H9 (cell line): ENCODE results near the gene PNMA6F. TPM values are rescaled to one million over a fixed set of nuclear protein-coding genes. Genes with fewer than 3 reads are reported as not detected.

Source experiments
- DNase-seq: peaks from one replicate; pipeline ENCODE4 v3.0.0-alpha.2; 2017
- H2AFZ ChIP-seq: one replicate; pipeline ENCODE4 v1.6.1; 2013; ENCODE audit warnings: mild to moderate bottlenecking, low read length, control low read depth, moderate library complexity
- H2AK5ac ChIP-seq: 2 replicates; pipeline ENCODE4 v1.6.1; 2013; ENCODE audit warnings: low read length, control low read depth, mixed read lengths; ENCODE audit not compliant: insufficient read length
- H2BK120ac ChIP-seq: one replicate; pipeline ENCODE4 v1.6.1; 2013; ENCODE audit warnings: low read depth, mild to moderate bottlenecking, low read length, control low read depth, inconsistent platforms; ENCODE audit not compliant: poor library complexity, severe bottlenecking
- H2BK12ac ChIP-seq: 2 replicates; pipeline ENCODE4 v1.6.1; 2013; ENCODE audit warnings: low read length, control low read depth, mixed read lengths, low read depth; ENCODE audit not compliant: insufficient read length
- H2BK15ac ChIP-seq: 2 replicates; pipeline ENCODE4 v1.6.1; 2013; ENCODE audit warnings: low read depth, low read length, control low read depth
- H2BK20ac ChIP-seq: one replicate; pipeline ENCODE4 v1.6.1; 2013; ENCODE audit warnings: low read depth, mild to moderate bottlenecking, low read length, control low read depth, inconsistent platforms; ENCODE audit not compliant: poor library complexity, severe bottlenecking
- H2BK5ac ChIP-seq: 2 replicates; pipeline ENCODE4 v1.6.1; 2013; ENCODE audit warnings: low read length, control low read depth, mixed read lengths; ENCODE audit not compliant: insufficient read length
- H3K14ac ChIP-seq: 2 replicates; pipeline ENCODE4 v1.6.1; 2013; ENCODE audit warnings: low read length, control low read depth; ENCODE audit not compliant: insufficient read depth
- H3K18ac ChIP-seq: 2 replicates; pipeline ENCODE4 v1.6.1; 2013; ENCODE audit warnings: low read depth, mild to moderate bottlenecking, mixed read lengths, low read length, control low read depth; ENCODE audit not compliant: insufficient read length
- H3K23ac ChIP-seq: 2 replicates; pipeline ENCODE4 v1.6.1; 2013; ENCODE audit warnings: low read length, control low read depth, mixed read lengths, low read depth; ENCODE audit not compliant: insufficient read length
- H3K23me2 ChIP-seq: 2 replicates; pipeline ENCODE4 v1.6.1; 2013; ENCODE audit warnings: low read depth, mild to moderate bottlenecking, mixed read lengths, low read length, control low read depth; ENCODE audit not compliant: insufficient read length, poor library complexity, severe bottlenecking
- H3K27ac ChIP-seq: 2 replicates; pipeline ENCODE4 v1.5.1; 2013; ENCODE audit warnings: low read length, control low read depth, mixed read lengths, low read depth; ENCODE audit not compliant: insufficient read length
- H3K27me3 ChIP-seq: 2 replicates; pipeline ENCODE4 v1.6.1; 2013; ENCODE audit warnings: low read length, control low read depth, inconsistent platforms; ENCODE audit not compliant: insufficient read depth
- H3K4ac ChIP-seq: 2 replicates; pipeline ENCODE4 v1.6.1; 2013; ENCODE audit warnings: low read depth, mild to moderate bottlenecking, control low read depth, inconsistent platforms, low read length, moderate library complexity
- H3K4me1 ChIP-seq: 2 replicates; pipeline ENCODE4 v1.6.1; 2013; ENCODE audit warnings: low read length, control low read depth, inconsistent platforms; ENCODE audit not compliant: insufficient read depth
- H3K4me2 ChIP-seq: 2 replicates; pipeline ENCODE4 v1.6.1; 2013; ENCODE audit warnings: low read length, control low read depth, mixed read lengths; ENCODE audit not compliant: insufficient read length, insufficient read depth
- H3K56ac ChIP-seq: 2 replicates; pipeline ENCODE4 v1.6.1; 2013; ENCODE audit warnings: low read depth, mild to moderate bottlenecking, mixed read lengths, low read length, control low read depth; ENCODE audit not compliant: insufficient read length
- H3K79me1 ChIP-seq: 2 replicates; pipeline ENCODE4 v1.6.1; 2013; ENCODE audit warnings: low read depth, mild to moderate bottlenecking, moderate library complexity, low read length, control low read depth, inconsistent platforms; ENCODE audit not compliant: insufficient read depth, poor library complexity, severe bottlenecking
- H3K79me2 ChIP-seq: 2 replicates; pipeline ENCODE4 v1.6.1; 2013; ENCODE audit warnings: low read length, control low read depth, inconsistent platforms; ENCODE audit not compliant: insufficient read depth
- H3K9ac ChIP-seq: 2 replicates; pipeline ENCODE4 v1.6.1; 2013; ENCODE audit warnings: low read length, control low read depth, mixed read lengths; ENCODE audit not compliant: insufficient read length; ENCODE audit errors: extremely low read depth
- H3K9me3 ChIP-seq: one replicate; pipeline ENCODE4 v1.6.1; 2013; ENCODE audit warnings: low read depth, low read length, inconsistent platforms; ENCODE audit not compliant: control insufficient read depth
- H3T11ph ChIP-seq: one replicate; pipeline ENCODE4 v1.6.1; 2013; ENCODE audit warnings: mild to moderate bottlenecking, low read length, control low read depth, inconsistent platforms
- H4K20me1 ChIP-seq: one replicate; pipeline ENCODE4 v1.6.1; 2013; ENCODE audit not compliant: control insufficient read depth, insufficient read length, insufficient read depth
- H4K5ac ChIP-seq: 2 replicates; pipeline ENCODE4 v1.6.1; 2013; ENCODE audit warnings: low read depth, mild to moderate bottlenecking, mixed read lengths, low read length, control low read depth; ENCODE audit not compliant: insufficient read length
- H4K8ac ChIP-seq: replicated peaks from 2 replicates; pipeline ENCODE4 v1.6.1; 2013; ENCODE audit warnings: low read length, control low read depth, mixed read lengths, low read depth; ENCODE audit not compliant: insufficient read length
- H4K91ac ChIP-seq: 2 replicates; pipeline ENCODE4 v1.6.1; 2013; ENCODE audit warnings: low read depth, mild to moderate bottlenecking, moderate library complexity, mixed read lengths, low read length, control low read depth; ENCODE audit not compliant: insufficient read length
- H3K27ac Mint-ChIP-seq, 3 experiments: 2 replicates in 2 of 3; 3 replicates in 1 of 3; pipeline ENCODE4 v1.8.0; 2020 to 2021; ENCODE audit warnings: mixed read lengths in 3 of 3, mild to moderate bottlenecking in 1 of 3, moderate library complexity in 1 of 3
- H3K27me3 Mint-ChIP-seq: 2 replicates; pipeline ENCODE4 v1.8.0; 2021; ENCODE audit warnings: low read depth, mild to moderate bottlenecking, moderate library complexity, mixed read lengths
- H3K36me3 Mint-ChIP-seq, 3 experiments: 2 replicates in 2 of 3; 3 replicates in 1 of 3; pipeline ENCODE4 v1.8.0; 2020 to 2021; ENCODE audit warnings: low read depth in 3 of 3, mixed read lengths in 3 of 3; ENCODE audit not compliant: insufficient read depth in 1 of 3
- H3K4me1 Mint-ChIP-seq, 2 experiments: 2 replicates each; pipeline ENCODE4 v1.8.0; 2020; ENCODE audit warnings: mixed read lengths in 2 of 2
- H3K4me3 Mint-ChIP-seq, 2 experiments: 2 replicates in 1 of 2; 3 replicates in 1 of 2; pipeline ENCODE4 v1.8.0; 2020 to 2021; ENCODE audit warnings: mild to moderate bottlenecking in 2 of 2, mixed read lengths in 2 of 2, moderate library complexity in 1 of 2
- H3K9me3 Mint-ChIP-seq, 2 experiments: 2 replicates in 1 of 2; 3 replicates in 1 of 2; pipeline ENCODE4 v1.8.0; 2020; ENCODE audit warnings: mild to moderate bottlenecking in 2 of 2, mixed read lengths in 2 of 2, moderate library complexity in 1 of 2
- CTCF ChIP-seq: fragments of 200-600 bp; sonication (generic); conservative IDR thresholded peaks from 3 replicates; pipeline ENCODE4 v1.8.0; 2021; ENCODE audit warnings: antibody characterized with exemption, mild to moderate bottlenecking
- WGBS: extraction: QIAGEN DNeasy Blood & Tissue Kit; methylation state at CpG from one replicate; pipeline ENCODE4 v1.1.7; 2013; ENCODE audit warnings: missing lambda C conversion rate, low lambda C conversion rate, mixed read lengths; ENCODE audit not compliant: insufficient read length; ENCODE audit errors: extremely low coverage; 5-methylcytosine and 5-hydroxymethylcytosine counted together
- total RNA-seq: library from RNA; stranded (reverse); gene quantifications from 2 replicates; pipeline ENCODE4 v1.2.1, GENCODE V29; 2021

PNMA6F gene
- total RNA-seq, 1 experiment from 2014 or later = not detected

- Histone ChIP-seq H2AFZ (no peak overlapping the region), H2BK120ac (no peak overlapping the region), H3K23ac (no peak overlapping the region), H2BK15ac (no peak overlapping the region), H3K4me2 (no peak overlapping the region), H2BK5ac (no peak overlapping the region), H2BK12ac (no peak overlapping the region), H3K79me1 (no peaks in the 10 kb centered on the region), H3K56ac (no peak overlapping the region), H2AK5ac (no peak overlapping the region), H3K18ac (no peak overlapping the region), H3T11ph (no peak overlapping the region), H3K14ac (no peak overlapping the region), H3K27ac (no peak overlapping the region), H4K5ac (no peak overlapping the region), H3K9me3 (peaks cover 65% of the 10 kb centered on the region), H3K23me2 (no peaks in the 10 kb centered on the region), H3K4ac (no peak overlapping the region), H4K8ac (no peak overlapping the region), H3K79me2 (no peaks in the 10 kb centered on the region), H3K9ac (no peak overlapping the region), H3K27me3 (no peaks in the 10 kb centered on the region), H2BK20ac (no peak overlapping the region), H4K91ac (no peak overlapping the region), H4K20me1 (no peaks in the 10 kb centered on the region), H3K4me1 (no peaks in the 10 kb centered on the region)
- no peak for DNase-seq
- H3K27me3 Mint-ChIP-seq = no peaks in the 10 kb centered on the region
- peaks cover 37 to 83% (median 62%) of the 10 kb centered on the region in 3 experiments; a peak in 6 of 7 replicates for H3K36me3 Mint-ChIP-seq
- peaks cover 6% of the 10 kb centered on the region in 2 experiments; a peak in 2 of 4 replicates for H3K4me1 Mint-ChIP-seq
- no CpG with 5 or more reads among the region's 8 CpGs for WGBS
- peaks cover 70 to 86% of the 10 kb centered on the region in 2 experiments for H3K9me3 Mint-ChIP-seq
- no peak overlapping the region for H3K27ac Mint-ChIP-seq
- no peak overlapping the region for H3K4me3 Mint-ChIP-seq
- no peak for TF ChIP-seq CTCF
Measured at GRCh38 chrX:153348421-153348820, 26.9 kb upstream of the PNMA6F start.
